Erythroblast (primary cell): ENCODE data around the gene HPS1.

ENCODE experiments used
- GATA1 ChIP-seq: IDR thresholded peaks from 2 replicates; pipeline ENCODE4 v1.6.1; 2011; ENCODE audit warnings: low read depth, mild to moderate bottlenecking, control low read depth, low read length, moderate library complexity
- POLR2A ChIP-seq: IDR thresholded peaks from 2 replicates; pipeline ENCODE4 v1.6.1; 2011; ENCODE audit warnings: mild to moderate bottlenecking, low read length

- TF ChIP-seq POLR2A (no peak), GATA1 (no peak)
Measured at GRCh38 chr10:98414578-98414931, 32.2 kb downstream of the HPS1 start.
